Measurements from ENCODE around the gene IGFL3.
"Not testable (repeated sequence)": the region's sequence is repeated elsewhere in the genome, so short reads cannot be mapped to it uniquely, and the experiment has no call there.

The IGFL3 gene

DNA sequence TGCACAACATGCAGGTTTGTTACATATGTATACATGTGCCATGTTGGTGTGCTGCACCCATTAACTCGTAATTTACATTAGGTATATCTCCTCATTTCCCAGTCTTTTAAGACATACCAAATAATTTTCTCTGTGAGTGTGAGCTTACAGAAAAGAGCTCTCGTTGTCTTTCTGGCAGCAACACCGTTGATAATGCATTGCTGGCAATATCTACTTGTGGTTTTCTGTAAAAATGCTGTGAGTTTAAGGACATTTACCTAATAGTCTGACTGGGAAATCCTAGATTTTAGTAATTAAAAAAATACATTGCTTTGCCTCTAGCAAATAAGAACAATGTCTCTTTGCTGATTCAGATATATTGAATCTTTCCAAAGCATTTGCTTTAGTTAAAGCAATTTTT lies 8.4 kb downstream of the IGFL3 start:
- Histone ChIP-seq H3K9ac (ENCODE audit: low read depth, low read length) (no peak overlapping the region), H3K9me3 (ENCODE audit: insufficient read depth, low read depth, low read length) (no peaks in the 10 kb centered on the region), H3K4me1 (ENCODE audit: insufficient read depth, low read length) (peaks cover 7% of the 10 kb centered on the region; the same call in 1 of the 2 replicates), H3K36me3 (ENCODE audit: insufficient read depth, low read depth, low read length) (no peaks in the 10 kb centered on the region), H3K4me3 (ENCODE audit: low read length) (no peak overlapping the region), H3K27ac (ENCODE audit: low read length) (no peak overlapping the region), H3K27me3 (ENCODE audit: insufficient read depth, low read length) (0 out of 2 replicates have a peak, but pooled peaks cover 3% of the 10 kb centered on the region)

DNA sequence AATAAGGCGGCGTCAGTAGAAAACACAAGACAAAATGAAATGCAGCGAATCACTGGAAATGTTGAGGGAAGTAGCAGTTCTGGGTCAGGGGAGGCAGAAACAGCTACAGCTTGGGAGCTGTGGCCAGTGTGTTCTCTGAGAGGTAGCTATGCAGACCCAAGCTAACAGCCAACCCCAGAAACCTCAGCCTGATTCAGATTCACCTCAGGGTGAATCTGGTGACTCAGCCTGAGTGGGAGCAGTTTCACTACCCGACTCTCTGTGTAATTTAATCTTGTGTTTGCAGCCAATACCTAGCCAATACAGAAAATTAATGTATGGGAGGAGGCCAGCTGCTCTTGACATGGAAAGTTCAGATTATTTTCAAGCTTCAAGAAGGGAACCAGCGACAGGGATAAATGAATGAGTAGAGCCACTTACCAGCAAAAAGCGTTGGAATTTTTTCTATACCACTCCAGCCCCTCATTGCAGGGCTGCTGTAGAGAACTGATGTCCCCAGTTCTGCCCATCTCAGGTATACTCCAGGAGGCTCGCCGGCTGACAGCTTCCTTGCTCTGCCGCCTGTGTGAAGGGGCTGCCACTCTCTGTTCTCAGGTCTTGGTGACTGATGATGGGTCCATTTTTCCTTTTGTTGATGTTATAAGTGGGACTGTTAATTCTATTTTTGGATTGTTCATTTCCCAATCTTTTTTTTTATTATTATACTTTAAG lies 8.9 kb downstream of the IGFL3 start:
- Histone ChIP-seq H3K4me1 (ENCODE audit: insufficient read depth, low read length) (peaks cover 7% of the 10 kb centered on the region; the same call in 1 of the 2 replicates), H3K9me3 (ENCODE audit: insufficient read depth, low read depth, low read length) (no peaks in the 10 kb centered on the region), H3K9ac (ENCODE audit: low read depth, low read length) (no peak overlapping the region), H3K27ac (ENCODE audit: low read length) (no peak overlapping the region), H3K36me3 (ENCODE audit: insufficient read depth, low read depth, low read length) (no peaks in the 10 kb centered on the region), H3K4me3 (ENCODE audit: low read length) (no peak overlapping the region), H3K27me3 (ENCODE audit: insufficient read depth, low read length) (0 out of 2 replicates have a peak, but pooled peaks cover 3% of the 10 kb centered on the region)

DNA sequence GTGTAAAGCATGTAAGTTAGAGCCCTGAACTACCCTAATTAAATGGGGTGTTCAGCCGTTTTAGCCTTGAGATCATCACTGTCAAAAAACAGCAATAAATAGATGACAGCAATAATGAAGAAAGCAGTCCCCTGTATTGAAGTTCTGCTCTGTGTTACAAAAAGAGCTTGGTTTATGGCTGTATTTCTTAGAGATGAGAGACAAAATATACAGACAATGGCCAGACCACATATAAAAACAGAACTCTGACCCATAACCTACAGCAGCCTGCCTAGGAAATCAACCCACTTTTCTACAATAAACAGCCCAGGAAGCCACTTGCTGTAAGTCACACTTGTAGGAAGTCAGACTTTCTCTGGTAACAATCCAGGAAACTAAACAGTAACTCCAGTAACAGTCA lies 10.8 kb downstream of the IGFL3 start:
- H3K9ac ChIP-seq (ENCODE audit: low read depth, low read length): no peak overlapping the region
- peaks cover 7% of the 10 kb centered on the region; the same call in 1 of the 2 replicates for H3K4me1 ChIP-seq (ENCODE audit: insufficient read depth, low read length)
- H3K27me3 ChIP-seq (ENCODE audit: insufficient read depth, low read length): 0 out of 2 replicates have a peak, but pooled peaks cover 3% of the 10 kb centered on the region
- H3K4me3 ChIP-seq (ENCODE audit: low read length): no peak overlapping the region
- H3K36me3 ChIP-seq (ENCODE audit: insufficient read depth, low read depth, low read length): no peaks in the 10 kb centered on the region
- no peaks in the 10 kb centered on the region for H3K9me3 ChIP-seq (ENCODE audit: insufficient read depth, low read depth, low read length)
- no peak overlapping the region for H3K27ac ChIP-seq (ENCODE audit: low read length)

DNA sequence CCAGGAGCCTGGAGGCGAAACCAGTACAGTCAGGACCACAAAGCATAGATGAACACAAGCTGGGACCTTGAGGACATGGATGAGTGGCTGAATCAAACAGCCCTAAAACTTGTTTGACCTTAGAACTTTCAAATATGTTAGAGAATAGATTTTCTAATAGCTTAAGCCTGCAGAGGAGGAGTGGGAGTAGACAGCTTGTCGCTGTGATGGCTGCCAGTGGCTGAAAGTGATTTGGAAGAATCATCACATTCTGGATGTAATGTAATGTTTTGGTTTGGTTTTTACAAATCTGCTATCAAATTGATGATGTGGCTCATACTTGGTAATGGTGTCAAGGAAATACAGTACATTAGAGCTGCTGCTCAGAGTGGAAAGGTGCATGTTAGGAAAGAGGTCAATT lies 12.0 kb downstream of the IGFL3 start:
- Histone ChIP-seq H3K4me3 (ENCODE audit: low read length) (no peak overlapping the region), H3K27me3 (ENCODE audit: insufficient read depth, low read length) (0 out of 2 replicates have a peak, but pooled peaks cover 3% of the 10 kb centered on the region), H3K36me3 (ENCODE audit: insufficient read depth, low read depth, low read length) (no peaks in the 10 kb centered on the region), H3K9me3 (ENCODE audit: insufficient read depth, low read depth, low read length) (no peaks in the 10 kb centered on the region), H3K27ac (ENCODE audit: low read length) (no peak overlapping the region), H3K4me1 (ENCODE audit: insufficient read depth, low read length) (peaks cover 7% of the 10 kb centered on the region; the same call in 1 of the 2 replicates), H3K9ac (ENCODE audit: low read depth, low read length) (no peak overlapping the region)

DNA sequence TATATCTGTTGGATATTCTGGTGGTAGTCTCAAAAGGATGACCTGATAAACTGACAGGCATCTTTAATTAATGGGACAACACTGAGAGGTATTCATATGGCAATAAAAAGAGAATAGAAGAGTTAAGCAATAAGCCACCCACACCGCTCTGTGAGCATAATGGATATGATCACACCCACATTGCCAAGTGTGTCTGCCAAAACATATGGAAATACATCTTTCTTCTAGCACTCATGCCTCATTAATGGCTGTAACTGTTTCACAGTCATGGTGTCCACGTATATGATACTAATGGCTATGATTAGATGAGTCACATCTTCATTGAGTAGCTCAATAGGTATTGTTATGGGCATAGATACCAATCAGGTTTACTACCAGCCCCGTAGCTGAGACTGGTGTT lies 13.1 kb downstream of the IGFL3 start:
- no peak overlapping the region for H3K27ac ChIP-seq (ENCODE audit: low read length)
- H3K4me3 ChIP-seq (ENCODE audit: low read length): no peak overlapping the region
- no peaks in the 10 kb centered on the region for H3K9me3 ChIP-seq (ENCODE audit: insufficient read depth, low read depth, low read length)
- H3K36me3 ChIP-seq (ENCODE audit: insufficient read depth, low read depth, low read length): no peaks in the 10 kb centered on the region
- H3K9ac ChIP-seq (ENCODE audit: low read depth, low read length): no peak overlapping the region
- H3K27me3 ChIP-seq (ENCODE audit: insufficient read depth, low read length): 0 out of 2 replicates have a peak, but pooled peaks cover 3% of the 10 kb centered on the region
- peaks cover 7% of the 10 kb centered on the region; the same call in 1 of the 2 replicates for H3K4me1 ChIP-seq (ENCODE audit: insufficient read depth, low read length)

DNA sequence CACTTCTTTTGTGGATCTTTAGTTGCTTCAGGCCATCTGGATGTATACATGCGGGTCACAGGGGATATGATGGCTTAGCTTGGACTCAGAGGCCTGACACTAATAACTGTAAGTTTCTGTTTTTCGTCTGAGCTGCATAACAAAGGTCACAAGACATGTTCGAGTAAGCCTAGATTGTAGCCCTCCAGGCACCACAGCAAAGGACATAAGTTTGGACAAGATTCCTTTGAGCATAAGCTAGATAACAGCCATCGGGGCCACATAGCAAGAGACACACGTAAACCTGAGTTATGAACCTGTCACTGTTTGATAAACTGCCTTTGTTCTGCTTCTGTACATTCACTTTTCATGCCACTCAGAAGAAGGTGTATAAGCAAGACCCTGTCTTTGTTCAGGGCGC lies 14.6 kb downstream of the IGFL3 start:
- Histone ChIP-seq H3K27ac (ENCODE audit: low read length) (no peak overlapping the region), H3K36me3 (ENCODE audit: insufficient read depth, low read depth, low read length) (no peaks in the 10 kb centered on the region), H3K9me3 (ENCODE audit: insufficient read depth, low read depth, low read length) (no peaks in the 10 kb centered on the region; the same call in 1 of the 2 replicates), H3K9ac (ENCODE audit: low read depth, low read length) (no peak overlapping the region), H3K27me3 (ENCODE audit: insufficient read depth, low read length) (0 out of 2 replicates have a peak, but pooled peaks cover 3% of the 10 kb centered on the region), H3K4me1 (ENCODE audit: insufficient read depth, low read length) (peaks cover under 1% of the 10 kb centered on the region; the same call in 1 of the 2 replicates), H3K4me3 (ENCODE audit: low read length) (no peak overlapping the region)

DNA sequence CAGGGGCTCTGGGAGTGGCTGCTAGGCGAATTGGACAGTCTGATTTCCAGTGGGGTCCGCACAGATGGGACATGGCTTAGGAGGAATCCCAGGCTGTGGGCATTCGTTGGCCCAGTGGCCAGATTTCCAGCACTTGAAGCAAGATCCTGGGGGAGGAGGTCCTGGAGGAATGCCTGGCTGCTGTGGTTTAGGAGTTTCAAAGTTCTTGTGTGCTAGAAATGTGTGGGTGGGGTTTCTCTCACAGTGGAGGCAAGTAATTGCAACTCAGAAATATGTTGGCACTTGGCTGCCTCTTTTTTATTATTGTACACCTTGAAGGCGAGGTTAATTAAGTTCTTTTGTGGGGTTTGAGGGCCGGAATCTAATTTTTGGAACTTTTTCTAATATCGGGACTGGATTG lies 17.1 kb downstream of the IGFL3 start:
- no peak overlapping the region for H3K4me3 ChIP-seq (ENCODE audit: low read length)
- H3K4me1 ChIP-seq (ENCODE audit: insufficient read depth, low read length): no peaks in the 10 kb centered on the region
- H3K36me3 ChIP-seq (ENCODE audit: insufficient read depth, low read depth, low read length): no peaks in the 10 kb centered on the region
- H3K9me3 ChIP-seq (ENCODE audit: insufficient read depth, low read depth, low read length): no peaks in the 10 kb centered on the region; the same call in 1 of the 2 replicates
- no peak overlapping the region for H3K27ac ChIP-seq (ENCODE audit: low read length)
- H3K27me3 ChIP-seq (ENCODE audit: insufficient read depth, low read length): 0 out of 2 replicates have a peak, but pooled peaks cover under 1% of the 10 kb centered on the region
- no peak overlapping the region for H3K9ac ChIP-seq (ENCODE audit: low read depth, low read length)

DNA sequence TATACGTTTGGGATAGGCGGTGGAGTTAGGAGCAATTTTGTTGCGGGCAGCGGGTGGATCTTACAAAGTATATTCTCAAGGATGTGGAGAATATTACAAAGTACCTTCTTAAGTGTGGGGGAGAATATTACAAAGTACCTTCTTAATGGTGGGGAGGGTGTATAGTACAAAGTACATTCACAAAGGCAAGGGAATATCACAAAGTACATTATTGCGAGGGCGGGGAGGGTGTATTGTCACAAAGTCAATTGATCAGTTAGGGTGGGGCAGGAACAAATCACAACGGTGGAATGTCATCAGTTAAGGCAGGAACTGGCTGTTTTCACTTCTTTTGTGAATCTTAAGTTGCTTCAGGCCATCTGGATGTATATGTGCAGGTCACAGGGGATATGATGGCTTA lies 22.2 kb downstream of the IGFL3 start:
- H3K27ac ChIP-seq (ENCODE audit: low read length); H3K4me3 ChIP-seq (ENCODE audit: low read length); H3K9ac ChIP-seq (ENCODE audit: low read depth, low read length); H3K27me3 ChIP-seq (ENCODE audit: insufficient read depth, low read length); H3K4me1 ChIP-seq (ENCODE audit: insufficient read depth, low read length); H3K9me3 ChIP-seq (ENCODE audit: insufficient read depth, low read depth, low read length); H3K36me3 ChIP-seq (ENCODE audit: insufficient read depth, low read depth, low read length): not testable (repeated sequence)

DNA sequence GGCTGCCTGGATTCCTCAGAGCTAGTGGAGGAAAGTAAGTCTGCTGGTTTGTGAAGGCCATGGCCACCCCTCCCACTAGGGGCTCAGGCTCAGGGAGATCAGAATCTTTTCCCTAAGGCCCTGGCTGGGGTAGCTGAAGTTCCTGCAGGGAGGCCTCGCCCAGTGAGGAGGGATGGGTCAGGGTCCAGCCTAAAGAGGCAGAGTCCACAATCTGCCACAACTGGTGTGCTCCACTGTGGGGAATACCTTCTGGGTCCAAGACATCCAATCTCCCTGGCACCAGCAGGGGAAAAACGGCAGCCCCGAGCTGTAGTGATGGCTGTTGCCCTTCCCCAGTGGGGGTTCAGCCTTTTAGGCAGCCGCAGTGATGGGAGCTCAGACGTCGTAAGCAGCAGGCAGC lies 23.2 kb downstream of the IGFL3 start:
- Histone ChIP-seq H3K9me3 (ENCODE audit: insufficient read depth, low read depth, low read length) (no peaks in the 10 kb centered on the region; the same call in 1 of the 2 replicates), H3K4me3 (ENCODE audit: low read length) (no peak overlapping the region), H3K4me1 (ENCODE audit: insufficient read depth, low read length) (no peaks in the 10 kb centered on the region), H3K9ac (ENCODE audit: low read depth, low read length) (no peak overlapping the region), H3K27ac (ENCODE audit: low read length) (no peak overlapping the region), H3K27me3 (ENCODE audit: insufficient read depth, low read length) (no peaks in the 10 kb centered on the region), H3K36me3 (ENCODE audit: insufficient read depth, low read depth, low read length) (no peaks in the 10 kb centered on the region)

DNA sequence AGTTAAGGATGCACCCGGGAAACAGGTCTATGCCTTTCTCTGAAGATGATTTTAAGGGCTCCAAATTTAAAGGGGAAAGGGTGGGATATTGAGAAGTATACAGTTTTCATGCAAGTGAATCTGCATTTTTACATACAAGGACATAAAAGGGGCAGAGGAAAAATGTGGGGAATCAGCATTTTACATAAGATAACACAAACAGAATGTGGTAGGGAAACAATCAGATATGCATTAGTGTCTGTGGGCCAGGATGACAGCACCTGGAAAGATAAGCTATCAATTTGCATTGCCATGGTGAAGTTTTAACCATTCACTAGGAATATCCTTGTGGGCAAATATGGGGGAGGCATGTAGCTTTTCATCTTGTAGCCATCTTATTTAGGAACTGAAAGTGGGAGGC lies 24.1 kb downstream of the IGFL3 start:
- Histone ChIP-seq H3K9ac (ENCODE audit: low read depth, low read length) (no peak overlapping the region), H3K4me1 (ENCODE audit: insufficient read depth, low read length) (no peaks in the 10 kb centered on the region), H3K36me3 (ENCODE audit: insufficient read depth, low read depth, low read length) (no peaks in the 10 kb centered on the region), H3K9me3 (ENCODE audit: insufficient read depth, low read depth, low read length) (no peaks in the 10 kb centered on the region), H3K27ac (ENCODE audit: low read length) (no peak overlapping the region), H3K27me3 (ENCODE audit: insufficient read depth, low read length) (no peaks in the 10 kb centered on the region), H3K4me3 (ENCODE audit: low read length) (no peak overlapping the region)

DNA sequence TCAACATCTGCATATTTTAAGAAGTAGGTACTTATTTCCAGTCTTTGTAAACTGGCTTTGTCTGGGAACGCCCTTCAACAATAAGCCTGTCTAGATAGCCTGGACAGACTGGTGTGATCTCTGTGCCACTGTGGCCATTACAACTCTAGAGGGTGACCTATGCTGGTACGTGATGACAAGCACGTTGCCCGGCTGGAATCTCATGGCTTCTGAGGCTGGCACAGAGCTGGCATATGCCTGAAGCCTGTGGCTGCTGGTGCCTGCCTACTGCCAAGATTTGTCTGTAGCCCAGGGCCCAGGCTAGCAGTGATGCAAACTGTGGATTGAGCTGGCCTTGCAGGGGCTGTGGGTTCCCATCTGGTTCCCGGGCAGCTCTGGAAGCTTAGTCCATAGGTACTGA lies 34.0 kb downstream of the IGFL3 start:
- Histone ChIP-seq H3K27me3 (ENCODE audit: insufficient read depth, low read length) (no peaks in the 10 kb centered on the region), H3K4me1 (ENCODE audit: insufficient read depth, low read length) (no peaks in the 10 kb centered on the region), H3K36me3 (ENCODE audit: insufficient read depth, low read depth, low read length) (no peaks in the 10 kb centered on the region), H3K4me3 (ENCODE audit: low read length) (no peak overlapping the region), H3K9me3 (ENCODE audit: insufficient read depth, low read depth, low read length) (no peaks in the 10 kb centered on the region), H3K27ac (ENCODE audit: low read length) (no peak overlapping the region), H3K9ac (ENCODE audit: low read depth, low read length) (no peak overlapping the region)

DNA sequence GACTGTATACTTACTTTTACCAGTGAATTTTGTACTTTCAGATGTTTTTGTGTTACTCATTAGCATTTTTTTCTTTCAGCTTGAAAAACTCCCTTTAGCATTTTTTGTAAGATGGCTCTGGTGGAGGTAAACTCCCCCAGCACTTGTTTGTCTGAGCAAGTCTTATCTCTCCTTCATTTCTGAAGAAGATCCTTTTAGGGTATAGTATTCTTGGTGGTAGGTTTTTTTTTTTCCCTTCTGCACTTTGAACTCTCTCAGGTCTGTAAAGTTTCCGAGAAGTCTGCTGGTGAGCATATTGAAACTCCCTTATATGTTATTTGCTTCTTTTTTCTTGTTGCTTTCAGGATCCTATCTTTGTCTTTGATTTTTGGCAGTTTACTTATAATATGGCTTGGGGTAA lies 35.1 kb downstream of the IGFL3 start:
- no peak overlapping the region for H3K4me3 ChIP-seq (ENCODE audit: low read length)
- H3K9me3 ChIP-seq (ENCODE audit: insufficient read depth, low read depth, low read length): no peaks in the 10 kb centered on the region
- no peaks in the 10 kb centered on the region for H3K36me3 ChIP-seq (ENCODE audit: insufficient read depth, low read depth, low read length)
- H3K27me3 ChIP-seq (ENCODE audit: insufficient read depth, low read length): no peaks in the 10 kb centered on the region
- no peak overlapping the region for H3K27ac ChIP-seq (ENCODE audit: low read length)
- no peak overlapping the region for H3K9ac ChIP-seq (ENCODE audit: low read depth, low read length)
- no peaks in the 10 kb centered on the region for H3K4me1 ChIP-seq (ENCODE audit: insufficient read depth, low read length)

Measured in iPS-20b (cell line).